Ascending aorta (tissue), 2 donors: ENCODE measurements around the gene TNFRSF25. TPM values are rescaled to one million over a fixed set of nuclear protein-coding genes. Genes with fewer than 3 reads are reported as not detected.

ENCODE experiments used
- DNase-seq, 2 donors: peaks; one replicate each; pipeline ENCODE4 v3.0.0-alpha.2; 2019; ENCODE audit warnings: low spot score in 2 of 2
- H3K27ac ChIP-seq, 2 donors: fragments of 200-600 bp; sonication (generic); one replicate each; pipeline ENCODE4 v1.5.1; 2016 to 2017; ENCODE audit warnings: mild to moderate bottlenecking in 1 of 2
- H3K27me3 ChIP-seq: fragments of 200-600 bp; sonication (generic); one replicate; pipeline ENCODE4 v1.5.1; 2017
- H3K36me3 ChIP-seq, 2 donors: fragments of 200-600 bp; sonication (generic); one replicate each; pipeline ENCODE4 v1.5.1; 2016
- H3K4me1 ChIP-seq, 2 donors: fragments of 200-600 bp; sonication (generic); one replicate each; pipeline ENCODE4 v1.5.1; 2016 to 2017; ENCODE audit warnings: mild to moderate bottlenecking in 1 of 2
- H3K4me3 ChIP-seq, 2 donors: fragments of 200-600 bp; sonication (generic); one replicate each; pipeline ENCODE4 v1.5.1; 2016 to 2017; ENCODE audit warnings: mild to moderate bottlenecking in 1 of 2
- H3K9me3 ChIP-seq, 2 donors: fragments of 200-600 bp; sonication (generic); one replicate each; pipeline ENCODE4 v1.5.1; 2016
- CTCF ChIP-seq, 3 experiments: fragments of 200-600 bp in 2 of 3; fragments of 450-650 bp in 1 of 3; sonication (generic) in 2 of 3; IDR thresholded peaks; one replicate each; pipeline ENCODE4 v1.5.1; 2016 to 2019; ENCODE audit warnings: antibody characterized with exemption in 3 of 3, mild to moderate bottlenecking in 1 of 3, moderate library complexity in 1 of 3
- intact Hi-C: fragments of 100-400 bp; cut with DNase I; formaldehyde crosslinking; loops from one replicate; pipeline ENCODE4 v1.15.1; 2023
- total RNA-seq: library from RNA; depleted of rRNA; stranded (reverse); fragments of >200 nt; gene quantifications from one replicate; pipeline ENCODE4 v1.1.0, GENCODE V29; 2016

The TNFRSF25 gene
- total RNA-seq, 1 donor from 2014 or later: 18.0 TPM

GRCh38 chr1:6473156-6473555, 7.2 kb upstream of the TNFRSF25 start:
- no peak for DNase-seq
- Histone ChIP-seq H3K4me1 (no peaks in the 10 kb centered on the region), H3K27me3 (no peaks in the 10 kb centered on the region), H3K9me3 (no peaks in the 10 kb centered on the region), H3K36me3 (peaks cover 16 to 63% of the 10 kb centered on the region in 2 donors), H3K4me3 (no peak overlapping the region), H3K27ac (no peak overlapping the region)
- TF ChIP-seq CTCF (IDR thresholded peaks at IDR 0.05): no peak
- intact Hi-C loops: no loop called here

GRCh38 chr1:6472391-6472790, 6.4 kb upstream of the TNFRSF25 start:
- no peak for TF ChIP-seq CTCF (IDR thresholded peaks at IDR 0.05)
- Histone ChIP-seq H3K9me3 (no peaks in the 10 kb centered on the region), H3K4me1 (no peaks in the 10 kb centered on the region), H3K36me3 (peaks cover 16 to 70% of the 10 kb centered on the region in 2 donors), H3K27me3 (no peaks in the 10 kb centered on the region), H3K27ac (no peak overlapping the region), H3K4me3 (no peak overlapping the region)
- intact Hi-C loops: no loop called here
- no peak for DNase-seq

- DNase-seq: no peak
- Histone ChIP-seq H3K4me3 (no peak overlapping the region), H3K4me1 (no peaks in the 10 kb centered on the region), H3K36me3 (peaks cover 16 to 67% of the 10 kb centered on the region in 2 donors), H3K27ac (no peak overlapping the region), H3K9me3 (no peaks in the 10 kb centered on the region), H3K27me3 (no peaks in the 10 kb centered on the region)
- no peak for TF ChIP-seq CTCF (IDR thresholded peaks at IDR 0.05)
- intact Hi-C loops: no loop called here
These were observed 6.0 kb upstream of the TNFRSF25 start for GRCh38 chr1:6471970-6472368.

GRCh38 chr1:6471086-6471969, 5.4 kb upstream of the TNFRSF25 start:
- no peak for DNase-seq
- no peak for TF ChIP-seq CTCF (IDR thresholded peaks at IDR 0.05)
- Histone ChIP-seq H3K4me1 (no peaks in the 10 kb centered on the region), H3K27ac (no peak overlapping the region), H3K9me3 (no peaks in the 10 kb centered on the region), H3K27me3 (no peaks in the 10 kb centered on the region), H3K36me3 (peaks cover 16 to 65% of the 10 kb centered on the region in 2 donors), H3K4me3 (no peak overlapping the region)
- intact Hi-C loops: no loop called here

- DNase-seq: no peak
- no peaks in the 10 kb centered on the region for H3K4me1 ChIP-seq
These were observed 4.4 kb upstream of the TNFRSF25 start for GRCh38 chr1:6470132-6471085.

More at GRCh38 chr1:6470132-6471085, 4.4 kb upstream of the TNFRSF25 start:
- H3K27me3 ChIP-seq: no peaks in the 10 kb centered on the region
- no peaks in the 10 kb centered on the region for H3K9me3 ChIP-seq
- intact Hi-C loops: no loop called here
- no peak overlapping the region for H3K4me3 ChIP-seq
- TF ChIP-seq CTCF (IDR thresholded peaks at IDR 0.05): no peak
- H3K36me3 ChIP-seq: peaks cover 16 to 65% of the 10 kb centered on the region in 2 donors
- H3K27ac ChIP-seq: no peak overlapping the region
